Loucy (cell line): ENCODE data around the gene FEM1A.
"Not testable (repeated sequence)": the region's sequence is repeated elsewhere in the genome, so short reads cannot be mapped to it uniquely, and the experiment has no call there.

Experiments
- EZH2phosphoT487 ChIP-seq: fragments of 200-600 bp; IDR thresholded peaks from 2 replicates; pipeline ENCODE4 v1.6.1; 2018; ENCODE audit warnings: antibody characterized with exemption, mild to moderate bottlenecking, moderate library complexity, borderline replicate concordance
- TF ChIP-seq, protein P1 (sequence below): fragments of 200-600 bp; sonication (generic); conservative IDR thresholded peaks from 2 replicates; pipeline ENCODE4 v1.5.1; 2014; ENCODE audit warnings: mild to moderate bottlenecking, antibody characterized with exemption, low read length

DNA sequence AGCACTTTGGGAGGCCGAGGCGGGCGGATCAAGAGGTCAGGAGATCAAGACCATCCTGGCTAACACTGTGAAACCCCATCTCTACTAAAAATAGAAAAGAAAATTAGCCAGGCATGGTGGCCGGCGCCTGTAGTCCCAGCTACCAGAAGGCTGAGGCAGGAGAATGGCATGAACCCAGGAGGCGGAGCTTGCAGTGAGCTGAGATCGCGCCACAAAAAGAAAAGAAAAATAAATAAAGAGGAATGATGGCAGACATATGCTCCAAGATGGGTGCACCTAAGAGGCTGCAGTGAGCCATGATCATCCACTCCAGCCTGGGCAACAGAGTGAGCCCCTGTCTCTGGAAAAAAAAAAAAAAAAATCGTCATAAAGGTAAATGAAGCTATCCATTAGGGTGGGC is 54.4 kb downstream of the FEM1A start:
- TF ChIP-seq, protein P1, sequence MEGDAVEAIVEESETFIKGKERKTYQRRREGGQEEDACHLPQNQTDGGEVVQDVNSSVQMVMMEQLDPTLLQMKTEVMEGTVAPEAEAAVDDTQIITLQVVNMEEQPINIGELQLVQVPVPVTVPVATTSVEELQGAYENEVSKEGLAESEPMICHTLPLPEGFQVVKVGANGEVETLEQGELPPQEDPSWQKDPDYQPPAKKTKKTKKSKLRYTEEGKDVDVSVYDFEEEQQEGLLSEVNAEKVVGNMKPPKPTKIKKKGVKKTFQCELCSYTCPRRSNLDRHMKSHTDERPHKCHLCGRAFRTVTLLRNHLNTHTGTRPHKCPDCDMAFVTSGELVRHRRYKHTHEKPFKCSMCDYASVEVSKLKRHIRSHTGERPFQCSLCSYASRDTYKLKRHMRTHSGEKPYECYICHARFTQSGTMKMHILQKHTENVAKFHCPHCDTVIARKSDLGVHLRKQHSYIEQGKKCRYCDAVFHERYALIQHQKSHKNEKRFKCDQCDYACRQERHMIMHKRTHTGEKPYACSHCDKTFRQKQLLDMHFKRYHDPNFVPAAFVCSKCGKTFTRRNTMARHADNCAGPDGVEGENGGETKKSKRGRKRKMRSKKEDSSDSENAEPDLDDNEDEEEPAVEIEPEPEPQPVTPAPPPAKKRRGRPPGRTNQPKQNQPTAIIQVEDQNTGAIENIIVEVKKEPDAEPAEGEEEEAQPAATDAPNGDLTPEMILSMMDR, result not testable (repeated sequence)
- TF ChIP-seq EZH2phosphoT487, result not testable (repeated sequence)
